IMR-90 (cell line): Measurements from ENCODE around the gene SIRT7. TPM values are rescaled to one million over a fixed set of nuclear protein-coding genes. Genes with fewer than 3 reads are reported as not detected.
"Not testable (repeated sequence)": the region's sequence is repeated elsewhere in the genome, so short reads cannot be mapped to it uniquely, and the experiment has no call there.

ENCODE experiments used
- ATAC-seq: fragments of 200-7000 bp; cut with Tn5 transposase; 2 replicates; pipeline ENCODE4 v1.9.1; 2020; ENCODE audit warnings: low read depth, mild to moderate bottlenecking, moderate library complexity
- BruUV-seq: library from RNA; stranded (reverse); fragments of 400-500 nt; replicated peaks from 2 replicates; lab custom pipeline; 2021; lab: Mats Ljungman, UMichigan
- CTCF ChIA-PET: fragments of 300-600 bp; formaldehyde crosslinking; extraction: SDS; loops from one replicate; lab custom pipeline; 2021; ENCODE audit warnings: antibody characterized with exemption; lab: Yijun Ruan, JAX
- POLR2A ChIA-PET: fragments of 300-600 bp; sonication (Branson Sonifier 250); formaldehyde crosslinking; loops from one replicate; lab custom pipeline; 2022; ENCODE audit warnings: antibody characterized with exemption; ENCODE audit not compliant: unreplicated experiment; lab: Charles Lee
- DNase-seq: peaks from one replicate; pipeline ENCODE4 v3.0.0; 2013
- H2AFZ ChIP-seq: replicated peaks from 2 replicates; pipeline ENCODE3; 2013; ENCODE audit warnings: low read length, mild to moderate bottlenecking; ENCODE audit not compliant: poor library complexity
- H2AK5ac ChIP-seq: 2 replicates; pipeline ENCODE4 v1.6.1; 2013; ENCODE audit warnings: low read depth, low read length, inconsistent platforms
- H2AK9ac ChIP-seq: replicated peaks from 2 replicates; pipeline ENCODE3; 2013; ENCODE audit warnings: mild to moderate bottlenecking, low read depth, low read length, moderate library complexity; ENCODE audit not compliant: poor library complexity
- H2BK120ac ChIP-seq: 2 replicates; pipeline ENCODE4 v1.6.1; 2013; ENCODE audit warnings: low read depth, low read length, inconsistent platforms
- H2BK15ac ChIP-seq: 3 replicates; pipeline ENCODE4 v1.6.1; 2013; ENCODE audit warnings: low read depth, low read length, inconsistent platforms
- H2BK20ac ChIP-seq: 2 replicates; pipeline ENCODE4 v1.6.1; 2013; ENCODE audit warnings: low read depth, mild to moderate bottlenecking, inconsistent platforms, low read length, moderate library complexity
- H2BK5ac ChIP-seq: 2 replicates; pipeline ENCODE4 v1.6.1; 2013; ENCODE audit warnings: mild to moderate bottlenecking, low read depth, low read length, inconsistent platforms; ENCODE audit not compliant: poor library complexity, severe bottlenecking
- H3K14ac ChIP-seq: replicated peaks from 2 replicates; pipeline ENCODE4 v1.6.1; 2013; ENCODE audit warnings: low read depth, low read length, inconsistent platforms
- H3K18ac ChIP-seq: 2 replicates; pipeline ENCODE4 v1.6.1; 2013; ENCODE audit warnings: low read depth, low read length, control low read depth
- H3K23ac ChIP-seq: 2 replicates; pipeline ENCODE4 v1.6.1; 2013; ENCODE audit warnings: low read depth, low read length, inconsistent platforms
- H3K27ac ChIP-seq: 2 replicates; pipeline ENCODE4 v1.5.1; 2013; ENCODE audit warnings: mild to moderate bottlenecking, control low read depth, low read length; ENCODE audit not compliant: insufficient read depth
- H3K27me3 ChIP-seq: 2 replicates; pipeline ENCODE4 v1.6.1; 2013; ENCODE audit warnings: low read length; ENCODE audit not compliant: control insufficient read depth, insufficient read depth
- H3K36me3 ChIP-seq: 2 replicates; pipeline ENCODE4 v1.6.1; 2013; ENCODE audit warnings: low read length, mixed read lengths; ENCODE audit not compliant: control insufficient read depth, insufficient read depth
- H3K4ac ChIP-seq: 2 replicates; pipeline ENCODE4 v1.6.1; 2013; ENCODE audit warnings: low read depth, low read length, inconsistent platforms
- H3K4me1 ChIP-seq: 2 replicates; pipeline ENCODE4 v1.6.1; 2013; ENCODE audit warnings: low read length, mixed read lengths; ENCODE audit not compliant: control insufficient read depth, insufficient read depth
- H3K4me2 ChIP-seq: 2 replicates; pipeline ENCODE4 v1.6.1; 2013; ENCODE audit warnings: low read depth, mild to moderate bottlenecking, control low read depth, low read length, moderate library complexity
- H3K4me3 ChIP-seq: 2 replicates; pipeline ENCODE4 v1.5.1; 2013; ENCODE audit warnings: low read depth, mild to moderate bottlenecking, control low read depth, low read length, moderate library complexity; ENCODE audit not compliant: insufficient read depth
- H3K56ac ChIP-seq: 2 replicates; pipeline ENCODE4 v1.6.1; 2013; ENCODE audit warnings: low read length, inconsistent platforms; ENCODE audit not compliant: insufficient read depth; ENCODE audit errors: extremely low read depth
- H3K79me1 ChIP-seq, 2 experiments: 2 replicates each; pipeline ENCODE4 v1.6.1; 2013; ENCODE audit warnings: low read length in 2 of 2, inconsistent platforms in 1 of 2, low read depth in 1 of 2
- H3K9ac ChIP-seq: 2 replicates; pipeline ENCODE4 v1.6.1; 2013; ENCODE audit warnings: low read depth, low read length, control low read depth
- H3K9me1 ChIP-seq: 2 replicates; pipeline ENCODE4 v1.6.1; 2013; ENCODE audit warnings: low read length, inconsistent platforms; ENCODE audit not compliant: insufficient read depth
- H3K9me3 ChIP-seq: 2 replicates; pipeline ENCODE4 v1.6.1; 2013; ENCODE audit warnings: low read length; ENCODE audit not compliant: control insufficient read depth, insufficient read depth
- H4K20me1 ChIP-seq: 2 replicates; pipeline ENCODE4 v1.6.1; 2013; ENCODE audit warnings: low read length, inconsistent platforms; ENCODE audit not compliant: insufficient read depth
- H4K5ac ChIP-seq: 2 replicates; pipeline ENCODE4 v1.6.1; 2013; ENCODE audit warnings: mild to moderate bottlenecking, low read depth, low read length, control low read depth
- H4K8ac ChIP-seq, 2 experiments: 2 replicates each; pipeline ENCODE4 v1.6.1; 2013; ENCODE audit warnings: low read depth in 2 of 2, low read length in 2 of 2, control low read depth in 1 of 2, inconsistent platforms in 1 of 2
- H4K91ac ChIP-seq: 2 replicates; pipeline ENCODE4 v1.6.1; 2013; ENCODE audit warnings: low read depth, low read length, inconsistent platforms; ENCODE audit not compliant: insufficient read depth
- WGBS, 2 experiments: methylation state at CpG; one replicate each; pipeline versions ENCODE4 v1.1.5 to v1.1.7; 2013; ENCODE audit warnings: missing lambda C conversion rate in 2 of 2; ENCODE audit not compliant: insufficient read length in 1 of 2; ENCODE audit errors: extremely low coverage in 2 of 2; 5-methylcytosine and 5-hydroxymethylcytosine counted together
- dilution Hi-C: fragments of 300-500 bp; cut with HindIII; formaldehyde crosslinking; loops from one replicate; pipeline ENCODE4 v1.14.3; 2018; ENCODE audit warnings: low sequenced_read_pairs; ENCODE audit not compliant: unreplicated experiment
- in situ Hi-C: fragments of 300-500 bp; cut with MboI; formaldehyde crosslinking; loops from 3 replicates; pipeline ENCODE4 v1.14.3; 2019; ENCODE audit warnings: low sequenced_read_pairs, inconsistent platforms, mixed read lengths
- intact Hi-C: fragments of 100-400 bp; cut with micrococcal nuclease; formaldehyde crosslinking; loops from 2 replicates; pipeline ENCODE4 v1.10.0; 2022
- polyA plus RNA-seq, 3 experiments: library from polyadenylated mRNA; depleted of rRNA; stranded (reverse); fragments of >200 nt; gene quantifications; 2 replicates each; pipeline ENCODE4 v1.2.3, GENCODE V29; 2012; ENCODE audit warnings: low replicate concordance in 1 of 3
- total RNA-seq: library from RNA; depleted of rRNA; stranded (reverse); fragments of >200 nt; gene quantifications from 2 replicates; pipeline ENCODE4 v1.2.3, GENCODE V29; 2012

Gene SIRT7
- total and polyA plus RNA-seq, 2 of the 4 experiments (the other 2 are of a cell fraction) = 14.5 to 19.8 TPM

DNA sequence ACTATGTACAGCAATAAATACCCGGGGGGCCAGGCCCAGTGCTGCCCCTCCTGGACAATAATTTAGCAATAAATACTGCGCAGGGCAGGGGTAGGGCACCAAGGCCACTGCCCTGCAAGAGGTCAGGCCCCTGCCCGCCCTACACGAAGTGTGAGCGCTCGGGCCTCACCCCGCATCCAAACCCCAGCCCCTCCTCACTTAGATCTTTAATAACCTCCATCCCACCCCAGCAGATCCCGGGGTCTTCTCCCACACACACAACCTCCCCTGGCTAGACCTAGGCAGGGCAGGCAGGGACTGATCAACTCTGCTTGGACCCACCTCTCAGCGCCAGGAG lies 325 bp upstream of the SIRT7 start:
- Histone ChIP-seq H3K36me3 (peaks cover 60% of the 10 kb centered on the region), H3K9me1 (peaks cover 21% of the 10 kb centered on the region), H3K79me1 (peaks cover 18 to 82% of the 10 kb centered on the region in 2 experiments), H4K20me1 (peaks cover 74% of the 10 kb centered on the region), H3K4me2 (peak overlapping the region; percentile 77), H3K4me1 (peaks cover 20% of the 10 kb centered on the region)
- H3K56ac ChIP-seq, H4K8ac ChIP-seq, H2BK120ac ChIP-seq, in situ Hi-C loops, H2BK20ac ChIP-seq, dilution Hi-C loops, CTCF ChIA-PET, H3K27me3 ChIP-seq, H4K91ac ChIP-seq, BruUV-seq, H2AK9ac ChIP-seq, H3K4ac ChIP-seq, H3K9me3 ChIP-seq, H3K14ac ChIP-seq, H2BK5ac ChIP-seq, H4K5ac ChIP-seq, H2AFZ ChIP-seq, DNase-seq, H3K18ac ChIP-seq, H2AK5ac ChIP-seq, H3K9ac ChIP-seq, H3K27ac ChIP-seq, intact Hi-C loops, H3K4me3 ChIP-seq, POLR2A ChIA-PET, H2BK15ac ChIP-seq, H3K23ac ChIP-seq: not testable (repeated sequence)
- ATAC-seq = peak; percentile 5
- 0% methylated on average over 4 of the region's 9 CpGs; no CpG with 5 or more reads in 1 of the 2 experiments for WGBS, 2 experiments
